Measurements from ENCODE around the gene DNAH6.

DNA sequence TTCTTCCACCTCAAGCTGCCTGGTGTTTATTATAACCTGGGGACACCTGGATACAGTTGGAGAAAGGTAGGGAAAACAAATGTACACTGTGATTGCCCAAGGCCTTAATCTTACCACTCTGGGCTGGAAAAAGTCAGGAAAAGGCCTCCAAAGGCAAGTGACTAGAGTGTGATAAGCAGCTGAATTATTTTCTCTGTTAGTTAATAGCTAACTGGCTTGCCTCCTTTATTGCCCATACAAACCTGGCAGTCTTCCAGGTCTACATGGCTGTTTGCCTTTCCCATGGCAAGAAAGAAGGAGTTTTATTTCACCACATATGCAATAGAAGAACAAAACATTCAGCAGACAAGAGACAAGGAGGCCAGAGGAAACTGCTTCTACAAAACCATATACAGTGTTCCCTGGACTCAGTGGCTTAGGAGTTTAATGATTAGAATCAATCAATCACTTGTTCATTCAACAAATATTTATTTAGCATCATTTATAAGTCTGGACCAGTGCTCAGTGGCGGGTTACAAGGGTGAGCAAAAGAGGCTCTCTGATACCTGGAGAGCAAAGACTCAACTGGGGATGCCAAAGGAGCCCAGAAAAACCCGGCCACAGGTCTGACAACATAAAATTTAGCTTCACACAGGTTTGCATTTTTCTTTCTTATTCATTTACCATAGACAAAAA, 29.7 kb upstream of the DNAH6 start:
- TF ChIP-seq, protein P1, sequence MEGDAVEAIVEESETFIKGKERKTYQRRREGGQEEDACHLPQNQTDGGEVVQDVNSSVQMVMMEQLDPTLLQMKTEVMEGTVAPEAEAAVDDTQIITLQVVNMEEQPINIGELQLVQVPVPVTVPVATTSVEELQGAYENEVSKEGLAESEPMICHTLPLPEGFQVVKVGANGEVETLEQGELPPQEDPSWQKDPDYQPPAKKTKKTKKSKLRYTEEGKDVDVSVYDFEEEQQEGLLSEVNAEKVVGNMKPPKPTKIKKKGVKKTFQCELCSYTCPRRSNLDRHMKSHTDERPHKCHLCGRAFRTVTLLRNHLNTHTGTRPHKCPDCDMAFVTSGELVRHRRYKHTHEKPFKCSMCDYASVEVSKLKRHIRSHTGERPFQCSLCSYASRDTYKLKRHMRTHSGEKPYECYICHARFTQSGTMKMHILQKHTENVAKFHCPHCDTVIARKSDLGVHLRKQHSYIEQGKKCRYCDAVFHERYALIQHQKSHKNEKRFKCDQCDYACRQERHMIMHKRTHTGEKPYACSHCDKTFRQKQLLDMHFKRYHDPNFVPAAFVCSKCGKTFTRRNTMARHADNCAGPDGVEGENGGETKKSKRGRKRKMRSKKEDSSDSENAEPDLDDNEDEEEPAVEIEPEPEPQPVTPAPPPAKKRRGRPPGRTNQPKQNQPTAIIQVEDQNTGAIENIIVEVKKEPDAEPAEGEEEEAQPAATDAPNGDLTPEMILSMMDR (IDR thresholded peaks at IDR 0.05), result no peak
- no peak for TF ChIP-seq POLR2A (IDR thresholded peaks at IDR 0.05)

All from heart left ventricle (tissue), 13 donors.